HG03103 (cell line): ENCODE results near the gene CACNA2D2.

Experiments
- ATAC-seq: cut with Tn5 transposase; IDR thresholded peaks from one replicate; pipeline ENCODE4 v1.9.1; 2021; ENCODE audit warnings: low read depth; ENCODE audit not compliant: unreplicated experiment

Gene CACNA2D2

DNA sequence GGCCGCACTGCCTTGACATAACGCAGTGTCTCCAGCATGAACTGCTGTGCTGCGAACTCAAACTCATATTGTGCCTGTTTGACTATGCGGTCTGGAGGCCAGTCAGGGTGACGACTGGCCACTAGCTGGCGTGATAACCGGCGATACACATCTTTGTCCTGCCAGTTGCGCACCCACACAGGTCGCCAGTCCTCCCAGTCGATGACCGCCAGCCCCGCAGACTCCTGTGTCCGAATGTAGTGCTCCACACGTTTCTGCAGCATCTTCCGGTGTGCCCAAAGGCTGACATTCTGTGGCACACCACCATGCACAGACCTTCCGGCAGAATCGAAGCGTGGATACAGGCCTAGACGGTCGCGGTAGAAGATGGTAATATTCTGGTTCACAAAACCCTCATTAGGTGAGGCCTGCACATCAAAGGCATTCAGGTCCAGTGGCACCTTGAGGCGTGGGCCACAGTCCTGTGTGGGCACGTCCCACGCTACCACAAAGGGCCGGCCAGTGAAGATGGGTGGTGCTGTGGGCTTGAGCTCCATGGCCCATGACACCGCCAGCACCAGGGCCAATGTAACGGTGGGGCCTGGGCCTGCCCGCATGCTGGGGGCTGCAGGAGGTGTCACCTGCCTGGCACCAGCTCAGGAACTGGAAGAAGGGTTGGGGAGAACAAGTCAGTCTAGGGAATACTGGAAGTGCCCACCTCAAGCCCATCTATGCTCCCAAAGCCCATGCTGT lies 183.4 kb downstream of the CACNA2D2 start:
- no peak for ATAC-seq

DNA sequence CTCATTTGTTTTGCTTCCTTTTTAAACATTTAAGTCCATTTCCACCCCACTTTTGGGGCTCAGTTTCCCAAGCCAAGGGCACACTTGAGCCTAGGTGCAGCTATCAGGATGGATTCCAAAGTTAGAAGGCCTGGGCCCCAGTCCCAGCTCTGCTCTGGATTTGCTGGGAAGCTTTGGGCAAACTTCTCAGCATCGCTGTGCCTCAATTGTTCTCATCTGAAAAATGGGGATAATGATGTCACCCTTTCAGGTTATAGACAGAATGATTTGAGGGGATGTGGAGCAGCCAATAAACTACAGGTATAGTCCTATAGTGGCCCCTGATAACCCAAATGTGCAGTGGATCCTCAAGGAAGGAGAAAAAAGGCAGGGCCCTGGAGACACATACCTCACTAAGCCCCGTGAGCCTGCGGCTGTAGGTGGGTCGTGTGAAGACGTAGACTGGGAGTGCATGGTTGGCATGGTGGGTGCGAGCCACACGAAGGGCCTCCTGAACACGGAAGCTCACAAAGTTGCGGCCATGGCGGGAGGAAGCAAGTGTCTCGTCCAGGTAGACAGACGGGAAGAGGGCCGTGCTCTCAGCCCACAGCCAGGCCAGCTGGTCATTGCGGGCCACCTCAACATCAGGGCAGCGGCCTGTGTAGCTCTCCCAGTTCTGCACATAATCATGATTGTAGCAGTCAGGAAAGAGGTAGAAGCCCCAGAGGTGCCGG lies 184.1 kb downstream of the CACNA2D2 start:
- ATAC-seq: no peak

DNA sequence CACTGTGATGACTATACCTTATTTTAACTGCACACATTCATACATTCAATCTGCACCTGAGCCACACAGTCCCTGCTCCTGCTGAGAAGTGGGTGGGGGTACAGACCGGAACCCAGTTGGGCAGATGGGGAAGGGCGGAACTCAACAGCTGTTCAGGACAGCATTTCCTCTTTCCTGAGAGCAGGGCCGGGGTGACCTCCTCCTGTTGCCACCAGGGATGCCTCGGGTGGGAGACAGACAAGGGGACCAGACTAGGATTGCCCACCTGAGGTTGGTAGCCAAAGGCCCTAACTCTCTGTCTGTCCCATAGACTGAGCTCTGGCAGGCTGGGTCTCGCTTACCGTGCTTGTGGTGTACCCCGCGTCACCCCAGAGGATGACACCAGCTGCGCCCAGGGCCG lies 184.8 kb downstream of the CACNA2D2 start:
- no peak for ATAC-seq

DNA sequence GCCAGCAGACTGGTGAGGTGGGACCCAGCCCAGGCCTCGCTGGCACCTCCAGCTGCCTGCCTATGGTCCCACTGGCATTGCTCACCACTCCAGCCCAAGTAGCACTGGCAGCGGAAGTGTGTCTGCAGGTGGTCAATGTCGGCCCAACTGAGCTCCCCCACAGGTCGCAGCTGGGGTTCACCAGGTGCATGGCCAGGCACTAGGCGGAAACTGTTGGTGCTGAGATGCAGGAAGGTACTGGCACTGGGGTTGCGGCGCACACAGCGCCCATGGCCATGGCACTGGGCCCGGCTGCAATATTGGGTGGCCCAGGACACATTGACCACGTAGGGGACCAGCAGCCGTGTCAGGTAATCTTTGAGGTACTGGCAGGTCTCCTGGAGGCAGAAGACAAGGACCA lies 185.3 kb downstream of the CACNA2D2 start:
- no peak for ATAC-seq

DNA sequence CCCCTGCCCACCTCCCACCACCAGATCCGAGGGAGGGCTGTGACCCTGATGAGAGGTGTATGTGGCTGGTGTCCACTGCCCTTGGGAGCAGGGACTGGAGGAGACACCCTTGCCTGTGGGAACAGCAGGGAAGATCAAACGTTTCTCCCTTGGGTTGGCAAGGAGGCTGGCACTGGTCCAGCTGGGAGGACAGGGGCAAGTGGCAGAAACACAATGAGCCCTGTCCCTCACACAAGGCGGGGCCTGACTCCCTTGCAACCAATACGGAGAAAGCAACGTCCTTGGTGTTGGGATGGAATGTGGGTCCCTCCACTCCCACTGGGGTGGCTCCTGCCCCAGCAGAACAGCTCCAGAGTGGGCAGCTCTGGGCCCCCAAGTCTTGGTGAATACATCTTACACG lies 186.1 kb downstream of the CACNA2D2 start:
- no peak for ATAC-seq

GRCh38 chr3:50316657-50317242 lies 186.7 kb downstream of the CACNA2D2 start:
- no peak for ATAC-seq

DNA sequence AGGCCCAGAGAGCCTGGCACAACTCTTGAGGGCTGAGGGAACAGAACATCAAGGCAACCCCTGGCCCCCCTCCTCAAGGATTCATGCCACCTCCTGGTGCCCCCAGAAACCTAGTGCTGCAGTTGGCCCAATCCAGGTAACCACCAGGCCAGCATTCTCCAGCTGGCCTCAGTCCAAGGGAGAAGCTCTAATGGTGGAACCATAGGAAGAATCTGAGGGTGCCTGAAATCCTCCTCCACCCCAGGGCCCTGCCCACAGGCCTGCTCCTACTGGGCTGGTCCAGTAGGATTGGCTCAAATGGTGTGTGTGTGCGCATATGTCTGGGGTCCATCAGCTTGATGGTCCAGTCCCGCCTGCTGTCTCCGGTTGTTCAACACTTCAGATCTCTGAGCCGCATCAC lies 188.6 kb downstream of the CACNA2D2 start:
- ATAC-seq: no peak

GRCh38 chr3:50314342-50314741 lies 189.1 kb downstream of the CACNA2D2 start:
- no peak for ATAC-seq
